GM21717 (cell line): ENCODE results near the gene NDFIP2.
A peak's percentile ranks its signal among the peaks of the same experiment; 100 is the strongest.

Source experiments
- ATAC-seq: cut with Tn5 transposase; IDR thresholded peaks from one replicate; pipeline ENCODE4 v1.9.1; 2021; ENCODE audit warnings: mild to moderate bottlenecking, moderate library complexity; ENCODE audit not compliant: unreplicated experiment

Gene NDFIP2

GRCh38 chr13:79480954-79481684 lies at the start of gene NDFIP2:
TSS of gene NDFIP2 (plus strand) at chr13:79481155. CDS start at chr13:79481204, 49 bp downstream.
- ATAC-seq = peak; percentile 87

- no peak for ATAC-seq
Observed at GRCh38 chr13:79432086-79432485, 48.9 kb upstream of the NDFIP2 start.

GRCh38 chr13:79432992-79433391 lies 48.0 kb upstream of the NDFIP2 start:
- no peak for ATAC-seq

GRCh38 chr13:79434556-79434955 lies 46.4 kb upstream of the NDFIP2 start:
- no peak for ATAC-seq

GRCh38 chr13:79435561-79435990 lies 45.4 kb upstream of the NDFIP2 start:
- no peak for ATAC-seq

GRCh38 chr13:79439275-79439674 lies 41.7 kb upstream of the NDFIP2 start:
- ATAC-seq = no peak

GRCh38 chr13:79440958-79441528 lies 39.9 kb upstream of the NDFIP2 start:
- no peak for ATAC-seq

GRCh38 chr13:79442221-79442620 lies 38.7 kb upstream of the NDFIP2 start:
- no peak for ATAC-seq

GRCh38 chr13:79442706-79443105 lies 38.2 kb upstream of the NDFIP2 start:
- no peak for ATAC-seq

GRCh38 chr13:79445968-79446645 lies 34.8 kb upstream of the NDFIP2 start:
- ATAC-seq = no peak

GRCh38 chr13:79447141-79447540 lies 33.8 kb upstream of the NDFIP2 start:
- no peak for ATAC-seq

GRCh38 chr13:79447741-79448140 lies 33.2 kb upstream of the NDFIP2 start:
- no peak for ATAC-seq

- peak; percentile 29 for ATAC-seq
Observed at GRCh38 chr13:79448413-79448812, 32.5 kb upstream of the NDFIP2 start.

GRCh38 chr13:79450110-79450509 lies 30.8 kb upstream of the NDFIP2 start:
- no peak for ATAC-seq

- peak; percentile 98 for ATAC-seq
Observed at GRCh38 chr13:79451500-79451962, 29.4 kb upstream of the NDFIP2 start.

- ATAC-seq = no peak
Observed at GRCh38 chr13:79452239-79452913, 28.6 kb upstream of the NDFIP2 start.

- ATAC-seq = no peak
Observed at GRCh38 chr13:79455331-79455730, 25.6 kb upstream of the NDFIP2 start.

- ATAC-seq = no peak
Observed at GRCh38 chr13:79456051-79456450, 24.9 kb upstream of the NDFIP2 start.

- no peak for ATAC-seq
Observed at GRCh38 chr13:79456656-79457365, 24.1 kb upstream of the NDFIP2 start.

- ATAC-seq = no peak
Observed at GRCh38 chr13:79457390-79457789, 23.6 kb upstream of the NDFIP2 start.

GRCh38 chr13:79457948-79458347 lies 23.0 kb upstream of the NDFIP2 start:
- ATAC-seq = no peak
